ENCODE data around the gene GTF3C1. TPM values are rescaled to one million over a fixed set of nuclear protein-coding genes. Genes with fewer than 3 reads are reported as not detected.

GTF3C1 gene
- total RNA-seq, 2 donors from 2014 or later: 38.7 to 161 TPM

- TF ChIP-seq POLR2A (IDR thresholded peaks at IDR 0.05): no peak
- no peak for TF ChIP-seq CTCF (IDR thresholded peaks at IDR 0.05)
- H3K27ac ChIP-seq: no peak overlapping the region
- WGBS, 2 donors: 72 to 80% methylated on average over 2 of the region's 2 CpGs
- H3K4me1 ChIP-seq: no peaks in the 10 kb centered on the region
- H3K4me3 ChIP-seq: no peak overlapping the region
- intact Hi-C loops (cut with DNase I): no loop called here
- H3K9me3 ChIP-seq: no peaks in the 10 kb centered on the region
- ATAC-seq: no peak
- DNase-seq: no peak
- H3K27me3 ChIP-seq: no peaks in the 10 kb centered on the region
- peaks cover 10 to 40% of the 10 kb centered on the region in 2 donors for H3K36me3 ChIP-seq (replicated peaks in 1 of 2; ENCODE audit: insufficient read depth in 1 of 2, low read depth in 2 of 2)
These were observed 10.6 kb downstream of the GTF3C1 start for GRCh38 chr16:27539120-27539519.

GRCh38 chr16:27538528-27538927 is 11.2 kb downstream of the GTF3C1 start:
- WGBS, 2 donors: 81% methylated on average over 5 of the region's 5 CpGs
- ATAC-seq: no peak
- Histone ChIP-seq H3K9me3 (no peaks in the 10 kb centered on the region), H3K4me3 (no peak overlapping the region), H3K36me3 (replicated peaks in 1 of 2; ENCODE audit: insufficient read depth in 1 of 2, low read depth in 2 of 2) (peaks cover 10 to 35% of the 10 kb centered on the region in 2 donors), H3K4me1 (no peaks in the 10 kb centered on the region), H3K27me3 (no peaks in the 10 kb centered on the region), H3K27ac (no peak overlapping the region)
- no peak for TF ChIP-seq CTCF (IDR thresholded peaks at IDR 0.05)
- no peak for TF ChIP-seq POLR2A (IDR thresholded peaks at IDR 0.05)
- no peak for DNase-seq
- intact Hi-C loops (cut with DNase I): no loop called here

GRCh38 chr16:27534256-27534655 is 15.5 kb downstream of the GTF3C1 start:
- DNase-seq: no peak
- ATAC-seq: no peak
- Histone ChIP-seq H3K27ac (no peak overlapping the region), H3K9me3 (no peaks in the 10 kb centered on the region), H3K27me3 (no peaks in the 10 kb centered on the region), H3K4me1 (no peaks in the 10 kb centered on the region), H3K4me3 (no peak overlapping the region), H3K36me3 (replicated peaks in 1 of 2; ENCODE audit: insufficient read depth in 1 of 2, low read depth in 2 of 2) (peaks cover 0 to 18% of the 10 kb centered on the region in 2 donors)
- TF ChIP-seq POLR2A (IDR thresholded peaks at IDR 0.05) (no peak), CTCF (IDR thresholded peaks at IDR 0.05) (no peak)
- intact Hi-C loops (cut with DNase I): no loop called here
- WGBS, 2 donors: 88 to 99% methylated on average over 4 of the region's 4 CpGs

GRCh38 chr16:27531826-27532800 is 17.6 kb downstream of the GTF3C1 start:
- no peak for TF ChIP-seq CTCF (IDR thresholded peaks at IDR 0.05)
- TF ChIP-seq POLR2A (IDR thresholded peaks at IDR 0.05): no peak
- peaks cover 3 to 23% of the 10 kb centered on the region in 2 donors for H3K36me3 ChIP-seq (replicated peaks in 1 of 2; ENCODE audit: insufficient read depth in 1 of 2, low read depth in 2 of 2)
- WGBS, 2 donors: 66 to 83% methylated on average over 19 of the region's 19 CpGs

More at GRCh38 chr16:27531826-27532800, 17.6 kb downstream of the GTF3C1 start:
- Histone ChIP-seq H3K27ac (no peak overlapping the region), H3K27me3 (no peaks in the 10 kb centered on the region), H3K9me3 (no peaks in the 10 kb centered on the region), H3K4me1 (no peaks in the 10 kb centered on the region), H3K4me3 (no peak overlapping the region)
- DNase-seq (no peak), ATAC-seq (no peak)
- intact Hi-C loops (cut with DNase I): no loop called here
